PFSK-1 (cell line): ENCODE measurements around the gene SERPINA9.

ENCODE experiments used
- POLR2AphosphoS5 ChIP-seq: IDR thresholded peaks from 2 replicates; pipeline ENCODE4 v1.6.1; 2012; ENCODE audit warnings: low read depth, mild to moderate bottlenecking, control low read depth, low read length, moderate library complexity
- REST ChIP-seq, 2 experiments: IDR thresholded peaks; 2 replicates each; pipeline versions ENCODE4 v1.6.1 to v1.8.0; 2011 to 2012; ENCODE audit warnings: low read depth in 2 of 2, low read length in 2 of 2, control low read depth in 1 of 2, inconsistent platforms in 1 of 2, mild to moderate bottlenecking in 1 of 2, moderate library complexity in 1 of 2; ENCODE audit not compliant: insufficient read depth in 1 of 2
- SIN3A ChIP-seq: IDR thresholded peaks from 2 replicates; pipeline ENCODE4 v1.6.1; 2012; ENCODE audit warnings: mild to moderate bottlenecking, low read length, moderate library complexity, borderline replicate concordance; ENCODE audit not compliant: insufficient read depth
- TAF1 ChIP-seq: IDR thresholded peaks from 2 replicates; pipeline ENCODE4 v1.6.1; 2012; ENCODE audit warnings: low read length, control low read depth, borderline replicate concordance; ENCODE audit not compliant: insufficient read depth

GRCh38 chr14:94515426-94515825 lies 39.4 kb upstream of the SERPINA9 start:
- no peak for TF ChIP-seq TAF1
- no peak for TF ChIP-seq SIN3A
- TF ChIP-seq POLR2AphosphoS5 = no peak
- TF ChIP-seq REST (IDR thresholded peaks at IDR 0.05; ENCODE audit: insufficient read depth in 1 of 2, low read depth in 2 of 2, low read length in 2 of 2) = no peak
